Dedifferentiated amniotic fluid mesenchymal stem cell (primary cell): Measurements from ENCODE around the gene CRYBG2.
"Not testable (repeated sequence)": the region's sequence is repeated elsewhere in the genome, so short reads cannot be mapped to it uniquely, and the experiment has no call there.

Experiments
- DNase-seq: peaks from one replicate; pipeline ENCODE4 v3.0.0-alpha.2; 2016; ENCODE audit errors: extremely low spot score

The CRYBG2 gene

GRCh38 chr1:26349188-26349876 is 4.6 kb downstream of the CRYBG2 start:
- no peak for DNase-seq

- no peak for DNase-seq
Observed at GRCh38 chr1:26346274-26347033, 7.5 kb downstream of the CRYBG2 start.

DNA sequence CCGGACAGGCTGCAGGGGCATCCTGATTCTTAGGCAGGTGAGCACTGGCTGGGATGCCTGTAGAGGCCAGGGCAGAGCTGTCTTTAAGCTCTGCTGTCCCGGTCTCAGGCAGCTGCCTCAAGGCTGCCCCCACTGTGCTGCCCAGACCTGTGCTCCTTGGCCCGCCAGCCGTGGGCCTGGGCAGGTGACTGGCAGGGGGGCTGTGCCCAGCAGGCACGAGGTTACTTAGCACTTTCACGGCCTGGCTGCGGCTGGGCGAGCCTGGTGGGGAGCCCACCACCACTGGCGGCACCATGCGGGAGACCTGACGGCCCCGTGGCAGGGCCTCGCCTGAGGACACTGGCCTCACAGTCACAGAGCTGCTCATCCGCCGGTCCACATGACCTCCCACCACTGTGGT is 8.2 kb downstream of the CRYBG2 start:
- no peak for DNase-seq

DNA sequence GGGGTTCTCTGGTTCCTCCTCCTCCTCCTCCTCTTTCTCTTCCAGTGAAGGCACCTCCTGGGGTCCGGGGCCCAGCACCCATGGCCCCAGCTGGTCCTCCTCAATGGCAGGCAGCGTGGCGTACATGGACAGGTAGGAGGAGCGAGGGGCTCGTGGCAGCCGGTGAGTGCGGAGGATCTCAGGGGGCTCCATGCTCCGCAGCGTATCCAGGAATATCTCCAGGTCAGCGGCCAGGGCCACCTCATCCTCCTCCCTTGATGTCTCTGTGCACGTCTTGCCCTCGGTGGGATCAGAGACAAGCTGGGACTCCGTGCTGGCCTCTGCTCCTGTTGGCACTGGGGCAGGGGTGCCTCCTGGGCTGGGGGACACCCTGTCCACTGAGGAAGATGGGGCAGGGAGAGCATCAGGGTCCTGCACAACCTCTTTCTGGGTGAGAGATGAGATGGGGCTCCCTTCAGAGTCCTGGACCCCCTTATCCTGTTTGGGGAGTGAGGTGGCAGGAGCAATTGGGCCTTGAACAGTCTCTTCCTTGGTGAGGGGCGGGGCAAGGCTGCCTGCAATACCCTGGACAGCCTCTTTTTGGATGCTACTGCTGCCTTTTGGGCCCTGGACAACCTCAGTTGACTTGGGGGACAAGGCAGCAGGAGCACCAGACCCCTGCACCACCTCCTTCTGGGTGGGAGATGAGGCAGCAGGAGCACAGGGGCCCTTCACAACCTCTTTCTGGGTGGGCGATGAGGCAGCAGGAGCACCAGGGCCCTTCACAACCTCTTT is 9.6 kb downstream of the CRYBG2 start:
- DNase-seq: no peak

DNA sequence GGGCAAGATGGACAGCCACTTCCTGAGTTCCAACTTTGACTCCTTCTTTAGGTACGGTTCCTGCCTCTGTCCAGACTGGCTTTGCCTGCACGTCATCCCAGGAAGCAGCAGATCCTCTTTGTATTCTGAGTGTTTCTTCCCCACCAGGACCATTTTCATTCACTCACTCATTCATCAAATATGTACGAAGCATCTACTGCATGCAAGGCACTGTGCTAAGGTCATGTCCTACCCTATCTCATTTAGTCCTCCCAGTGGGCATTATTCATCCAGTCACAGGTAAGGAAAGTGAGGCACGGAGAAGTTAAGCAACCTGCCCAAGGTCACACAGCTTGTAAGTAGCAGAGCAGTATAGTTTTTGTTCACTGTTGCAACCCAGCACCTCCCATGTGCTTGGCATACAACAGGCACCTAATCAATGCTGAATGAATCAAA is 13.9 kb downstream of the CRYBG2 start:
- DNase-seq: no peak

- no peak for DNase-seq
Observed at GRCh38 chr1:26338670-26339069, 15.3 kb downstream of the CRYBG2 start.

DNA sequence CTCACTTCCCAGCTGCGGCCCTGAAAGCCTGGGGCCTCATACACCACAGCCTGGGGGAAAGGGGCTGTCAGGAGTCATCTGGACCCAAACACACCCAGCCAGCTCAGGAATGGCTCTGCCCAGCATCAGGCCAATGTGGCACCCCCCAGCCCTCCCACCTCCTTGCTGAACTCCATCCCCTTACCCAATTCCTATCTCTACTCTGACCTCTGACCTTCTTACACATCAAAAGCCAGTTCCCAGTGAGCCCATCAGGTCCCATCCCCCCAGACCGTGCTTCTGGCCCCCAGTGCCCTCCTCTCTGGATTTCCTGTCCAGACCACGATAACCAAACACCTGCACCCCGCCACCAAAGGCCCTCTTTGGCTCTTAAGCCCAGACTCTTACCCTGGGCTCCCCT is 16.3 kb downstream of the CRYBG2 start:
- no peak for DNase-seq

GRCh38 chr1:26337206-26337535 is 16.8 kb downstream of the CRYBG2 start:
- DNase-seq: no peak

- no peak for DNase-seq
Observed at GRCh38 chr1:26336477-26337205, 17.3 kb downstream of the CRYBG2 start.

DNA sequence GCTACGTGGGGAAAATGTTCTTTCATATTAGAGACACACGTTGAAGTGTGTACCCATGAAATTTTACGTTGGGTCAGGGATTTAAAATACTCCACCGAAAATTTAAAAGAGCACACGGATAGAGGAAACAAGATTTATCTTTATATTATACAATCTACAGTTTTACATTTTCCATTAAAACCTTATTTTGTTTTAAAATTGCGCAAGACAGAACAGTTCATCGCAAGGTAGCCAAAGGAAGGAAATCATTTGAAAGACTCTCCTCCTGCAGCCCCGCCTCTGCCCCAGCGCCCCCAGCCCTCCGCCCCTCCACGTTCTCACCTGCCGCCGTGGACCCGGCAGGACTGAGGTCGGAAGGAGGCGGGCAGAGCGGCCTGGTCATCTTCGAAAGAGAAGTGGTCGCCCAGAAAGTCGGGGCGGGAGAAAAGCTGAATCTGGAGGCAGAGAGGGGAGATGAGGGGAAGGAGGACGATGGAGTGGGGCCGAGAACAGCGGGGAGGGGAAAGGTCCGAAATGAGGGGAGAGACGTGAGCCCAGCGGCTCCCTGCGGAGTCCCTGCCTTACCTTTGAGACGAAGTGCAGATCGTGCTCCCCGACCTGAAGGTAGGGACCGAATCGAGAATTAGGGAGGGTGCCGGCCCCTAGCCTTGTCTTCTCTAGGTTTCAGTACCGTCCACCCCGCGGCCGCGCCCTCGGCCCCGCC is 18.0 kb downstream of the CRYBG2 start:
- DNase-seq: no peak

GRCh38 chr1:26333312-26333711 is 20.6 kb downstream of the CRYBG2 start:
- DNase-seq: not testable (repeated sequence)

DNA sequence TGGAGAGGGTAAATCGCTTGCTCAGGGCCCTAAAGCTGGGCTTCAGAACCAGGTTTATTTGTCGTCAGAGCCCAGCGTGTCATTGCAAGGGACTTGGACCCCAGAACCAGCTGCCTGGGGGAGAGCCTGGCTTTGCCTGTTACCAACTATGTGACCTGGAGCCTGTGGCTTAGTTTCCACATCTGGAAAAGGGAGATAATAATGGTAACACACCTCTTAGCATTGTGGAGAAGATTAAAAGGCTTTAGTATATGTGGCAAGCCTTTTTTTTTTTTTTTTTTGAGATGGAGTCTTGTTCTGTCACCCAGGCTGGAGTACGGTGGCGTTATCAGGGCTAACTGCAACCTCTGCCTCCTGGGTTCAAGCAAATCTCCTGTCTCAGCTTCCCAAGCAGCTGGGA is 23.7 kb downstream of the CRYBG2 start:
- no peak for DNase-seq

- DNase-seq: not testable (repeated sequence)
Observed at GRCh38 chr1:26329380-26329779, 24.6 kb downstream of the CRYBG2 start.

DNA sequence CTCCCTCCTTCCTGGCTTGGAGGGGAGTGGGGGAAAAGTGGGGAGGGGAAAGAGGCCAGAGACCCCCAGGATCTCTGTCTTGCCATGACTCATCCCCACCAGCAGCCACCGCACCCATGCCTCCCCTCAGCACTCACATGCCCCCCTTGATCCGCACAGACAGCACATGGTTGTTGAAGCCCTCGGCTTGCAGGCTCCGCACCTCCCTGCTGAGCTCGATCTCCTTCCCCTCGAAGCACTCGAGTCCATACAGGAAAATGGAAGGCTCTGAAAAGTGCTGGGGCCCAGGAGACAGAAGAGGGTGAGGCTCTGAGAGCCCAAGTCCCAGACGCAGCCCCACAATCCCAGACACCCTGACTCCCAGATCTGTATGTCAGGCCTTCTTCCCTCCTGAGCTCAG is 25.3 kb downstream of the CRYBG2 start:
- no peak for DNase-seq

GRCh38 chr1:26327956-26328362 is 26.0 kb downstream of the CRYBG2 start:
- no peak for DNase-seq

DNA sequence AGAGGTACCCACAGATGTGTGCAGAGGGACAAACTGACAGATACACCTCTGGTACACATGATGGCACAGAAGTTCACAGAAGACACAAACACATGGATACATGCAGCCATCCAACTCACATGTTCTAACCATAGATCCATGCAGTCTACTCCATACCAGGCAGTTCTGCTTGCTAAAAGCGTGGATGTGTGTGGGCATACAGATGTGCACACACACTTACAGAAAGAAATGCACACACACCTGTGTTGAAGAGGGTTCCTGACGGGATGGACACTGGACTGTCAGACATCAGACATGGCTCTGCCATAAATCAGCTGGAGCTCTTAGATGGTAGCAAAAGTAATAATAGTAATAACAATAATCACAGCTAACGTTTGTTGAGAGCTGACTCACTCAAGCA is 29.4 kb downstream of the CRYBG2 start:
- DNase-seq: no peak

DNA sequence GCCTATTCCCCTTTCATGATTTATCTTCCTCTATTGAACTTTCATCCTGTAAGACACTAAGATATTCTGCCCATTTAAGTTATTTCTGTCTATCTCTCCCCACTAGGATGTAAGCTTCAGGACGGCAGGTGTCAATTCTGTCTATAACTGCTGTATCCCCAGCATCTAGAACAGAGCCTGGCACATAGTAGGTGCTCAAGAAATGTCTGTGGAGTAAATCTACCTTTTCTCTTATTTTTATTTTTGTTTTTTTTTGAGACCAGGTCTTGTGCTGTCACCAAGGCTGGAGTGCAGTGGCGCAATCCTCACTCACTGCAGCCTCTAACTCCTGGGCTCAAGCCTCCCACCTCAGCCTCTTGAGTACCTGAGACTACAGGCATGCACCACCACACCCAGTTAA is 30.5 kb downstream of the CRYBG2 start:
- DNase-seq: no peak

GRCh38 chr1:26322042-26322331 is 31.9 kb downstream of the CRYBG2 start:
- no peak for DNase-seq

GRCh38 chr1:26321315-26322041 is 32.5 kb downstream of the CRYBG2 start:
- DNase-seq: peak; percentile 83

- DNase-seq: no peak
Observed at GRCh38 chr1:26320896-26321295, 33.0 kb downstream of the CRYBG2 start.
